HG02870 (cell line): ENCODE measurements around the gene FGF5.
A peak's percentile ranks its signal among the peaks of the same experiment; 100 is the strongest.
"Not testable (repeated sequence)": the region's sequence is repeated elsewhere in the genome, so short reads cannot be mapped to it uniquely, and the experiment has no call there.

Source experiments
- ATAC-seq: cut with Tn5 transposase; IDR thresholded peaks from one replicate; pipeline ENCODE4 v1.9.1; 2021; ENCODE audit warnings: mild to moderate bottlenecking, moderate library complexity; ENCODE audit not compliant: unreplicated experiment

The FGF5 gene

GRCh38 chr4:80266253-80266901, at the start of gene FGF5:
Gene FGF5 (plus strand): TSS chr4:80266664. CDS start chr4:80266825, 161 bp downstream.
- peak; percentile 48 for ATAC-seq

GRCh38 chr4:80219301-80220025, 47.0 kb upstream of the FGF5 start:
- ATAC-seq, result no peak

- ATAC-seq, result no peak
These were observed 45.8 kb upstream of the FGF5 start for GRCh38 chr4:80220711-80221110.

- ATAC-seq, result no peak
These were observed 45.3 kb upstream of the FGF5 start for GRCh38 chr4:80221161-80221560.

GRCh38 chr4:80225595-80225994, 40.9 kb upstream of the FGF5 start:
- ATAC-seq, result no peak

GRCh38 chr4:80226094-80226493, 40.4 kb upstream of the FGF5 start:
- ATAC-seq, result no peak

- ATAC-seq, result peak; percentile 31
These were observed 38.0 kb upstream of the FGF5 start for GRCh38 chr4:80228460-80228859.

- ATAC-seq, result no peak
These were observed 37.3 kb upstream of the FGF5 start for GRCh38 chr4:80229128-80229527.

GRCh38 chr4:80229590-80229989, 36.9 kb upstream of the FGF5 start:
- peak; percentile 99 for ATAC-seq

- ATAC-seq, result no peak
These were observed 35.3 kb upstream of the FGF5 start for GRCh38 chr4:80231180-80231579.

GRCh38 chr4:80232707-80233370, 33.6 kb upstream of the FGF5 start:
- no peak for ATAC-seq

GRCh38 chr4:80233390-80233789, 33.1 kb upstream of the FGF5 start:
- no peak for ATAC-seq

- no peak for ATAC-seq
These were observed 31.0 kb upstream of the FGF5 start for GRCh38 chr4:80235451-80235850.

- no peak for ATAC-seq
These were observed 28.5 kb upstream of the FGF5 start for GRCh38 chr4:80237992-80238391.

GRCh38 chr4:80239480-80240150, 26.8 kb upstream of the FGF5 start:
- no peak for ATAC-seq

- ATAC-seq, result no peak
These were observed 25.5 kb upstream of the FGF5 start for GRCh38 chr4:80240976-80241375.

GRCh38 chr4:80243274-80244018, 23.0 kb upstream of the FGF5 start:
- no peak for ATAC-seq

- not testable (repeated sequence) for ATAC-seq
These were observed 19.0 kb upstream of the FGF5 start for GRCh38 chr4:80247484-80247883.

- ATAC-seq, result peak; percentile 8
These were observed 17.3 kb upstream of the FGF5 start for GRCh38 chr4:80249144-80249543.

GRCh38 chr4:80252427-80252826, 14.0 kb upstream of the FGF5 start:
- ATAC-seq, result no peak

- no peak for ATAC-seq
These were observed 13.5 kb upstream of the FGF5 start for GRCh38 chr4:80252953-80253352.
